ENCODE results near the gene SGMS1.

- TF ChIP-seq CTCF (conservative IDR thresholded peaks at IDR 0.05; ENCODE audit: low read depth in 2 of 2) (no peak), REST (IDR thresholded peaks at IDR 0.05; ENCODE audit: unreplicated experiment) (no peak), NANOG (IDR thresholded peaks at IDR 0.05; ENCODE audit: borderline replicate concordance) (no peak), EZH2phosphoT487 (IDR thresholded peaks at IDR 0.05; ENCODE audit: unreplicated experiment) (no peak), POLR2AphosphoS5 (IDR thresholded peaks at IDR 0.05; ENCODE audit: low read depth) (no peak), CREB1 (CRISPR knock-in tag; IDR thresholded peaks at IDR 0.05; ENCODE audit: low read depth) (no peak), EZH2 (IDR thresholded peaks at IDR 0.05; ENCODE audit: low read depth, unreplicated experiment) (no peak), ETS1 (IDR thresholded peaks at IDR 0.05) (no peak), STAT1 (IDR thresholded peaks at IDR 0.05; ENCODE audit: unreplicated experiment) (no peak), JUNB (IDR thresholded peaks at IDR 0.05; ENCODE audit: unreplicated experiment) (no peak), ZNF462 (CRISPR knock-in tag; IDR thresholded peaks at IDR 0.05) (no peak), ZNF331 (CRISPR knock-in tag; IDR thresholded peaks at IDR 0.05; ENCODE audit: low read depth) (no peak)
Observed at GRCh38 chr10:50384898-50385297, 238.9 kb downstream of the SGMS1 start.
